K562 (cell line): Measurements from ENCODE around the gene SLC6A7. TPM values are rescaled to one million over a fixed set of nuclear protein-coding genes. Genes with fewer than 3 reads are reported as not detected.

Source experiments
- ATAC-seq: fragments of 200-7000 bp; cut with Tn5 transposase; 3 replicates; pipeline ENCODE4 v1.9.1; 2020; ENCODE audit warnings: moderate library complexity
- BruUV-seq: library from RNA; stranded (reverse); fragments of 400-500 nt; replicated peaks from 2 replicates; lab custom pipeline; 2021; lab: Mats Ljungman, UMichigan
- CTCF ChIA-PET: fragments of 300-600 bp; formaldehyde crosslinking; extraction: SDS; loops from one replicate; lab custom pipeline; 2021; ENCODE audit warnings: low intra/inter-chr PET ratio; lab: Yijun Ruan, JAX
- POLR2A ChIA-PET: fragments of 300-600, 350-650 bp; sonication (Branson Sonifier 250); formaldehyde crosslinking; extraction: SDS; loops from one replicate; lab custom pipeline; 2021; ENCODE audit warnings: antibody characterized with exemption, inconsistent platforms; lab: Yijun Ruan, JAX
- DNase-seq, 4 experiments: peaks; one replicate each; pipeline versions ENCODE4 v3.0.0 to v3.0.0-alpha.2; 2011 to 2018; ENCODE audit warnings: low spot score in 3 of 4, mixed read lengths in 3 of 4; ENCODE audit errors: extremely low read depth in 1 of 4
- FAIRE-seq: peaks from 2 replicates; lab custom pipeline; 2011; peaks lifted over from hg19 to GRCh38; lab: Jason Lieb, UNC
- H2AFZ ChIP-seq: 2 replicates; pipeline ENCODE4 v1.6.0; 2011; ENCODE audit warnings: low read depth, low read length, control low read depth, inconsistent platforms
- H3K27ac ChIP-seq: fragments of 200-600 bp; 3 replicates; pipeline ENCODE4 v1.8.0; 2011; ENCODE audit warnings: low read depth, mild to moderate bottlenecking, control low read depth, inconsistent platforms, low read length, moderate library complexity, mixed read lengths; ENCODE audit errors: extremely low read depth
- H3K27me3 ChIP-seq, 2 experiments: fragments of 300-600 bp in 1 of 2; 2 replicates in 1 of 2; 3 replicates in 1 of 2; pipeline versions ENCODE4 v1.6.0 to v1.8.0; 2011; ENCODE audit warnings: inconsistent platforms in 2 of 2, low read length in 2 of 2, mild to moderate bottlenecking in 1 of 2, mixed read lengths in 1 of 2, moderate library complexity in 1 of 2; ENCODE audit not compliant: control insufficient read depth in 2 of 2, insufficient read depth in 2 of 2
- H3K36me3 ChIP-seq: fragments of 300-600 bp; 3 replicates; pipeline ENCODE4 v1.8.0; 2011; ENCODE audit warnings: mild to moderate bottlenecking, low read length, inconsistent platforms; ENCODE audit not compliant: control insufficient read depth, insufficient read depth
- H3K4me1 ChIP-seq, 2 experiments: fragments of 200-600 bp in 1 of 2; replicated peaks in 1 of 2; 2 replicates in 1 of 2; 3 replicates in 1 of 2; pipeline versions ENCODE4 v1.5.1 to v1.8.0; 2011; ENCODE audit warnings: inconsistent platforms in 2 of 2, low read length in 2 of 2, mild to moderate bottlenecking in 1 of 2, mixed read lengths in 1 of 2, moderate library complexity in 1 of 2; ENCODE audit not compliant: control insufficient read depth in 2 of 2, insufficient read depth in 2 of 2
- H3K4me2 ChIP-seq: 2 replicates; pipeline ENCODE4 v1.6.1; 2011; ENCODE audit warnings: low read length, control low read depth, inconsistent platforms, mixed read lengths; ENCODE audit not compliant: insufficient read depth
- H3K4me3 ChIP-seq: fragments of 200-600 bp; sonication (generic), shearing (Covaris generic); 2 replicates; pipeline ENCODE4 v1.5.1; 2016; ENCODE audit warnings: control low read depth, inconsistent platforms
- H3K79me2 ChIP-seq: fragments of 200-600 bp; 3 replicates; pipeline ENCODE4 v1.8.0; 2011; ENCODE audit warnings: low read length, inconsistent platforms; ENCODE audit not compliant: control insufficient read depth, insufficient read depth
- H3K9ac ChIP-seq, 2 experiments: 2 replicates each; pipeline versions ENCODE4 v1.6.0 to v1.6.1; 2011; ENCODE audit warnings: low read depth in 2 of 2, low read length in 2 of 2, control low read depth in 1 of 2, inconsistent platforms in 1 of 2, mild to moderate bottlenecking in 1 of 2, mixed read lengths in 1 of 2; ENCODE audit not compliant: insufficient read depth in 1 of 2
- H3K9me1 ChIP-seq: one replicate; pipeline ENCODE4 v1.6.0; 2011; ENCODE audit warnings: inconsistent platforms, mild to moderate bottlenecking, low read length, moderate library complexity; ENCODE audit not compliant: control insufficient read depth, insufficient read depth
- H3K9me3 ChIP-seq: replicated peaks from 2 replicates; pipeline ENCODE4 v1.5.1; 2011; ENCODE audit warnings: low read depth, low read length, inconsistent platforms; ENCODE audit not compliant: control insufficient read depth, insufficient read depth
- H4K20me1 ChIP-seq: replicated peaks from 2 replicates; pipeline ENCODE4 v1.6.1; 2011; ENCODE audit warnings: low read length, inconsistent platforms, mixed read lengths; ENCODE audit not compliant: control insufficient read depth, insufficient read depth
- BRD4 ChIP-seq: fragments of 200-600 bp; sonication (generic); IDR thresholded peaks from 2 replicates; pipeline ENCODE4 v1.6.1; 2017; ENCODE audit warnings: inconsistent platforms
- CHAMP1 ChIP-seq: fragments of 450-650 bp; IDR thresholded peaks from 2 replicates; pipeline ENCODE4 v1.6.1; 2016; ENCODE audit warnings: mild to moderate bottlenecking
- E2F4 ChIP-seq: sonication (generic); formaldehyde crosslinking; IDR thresholded peaks from 2 replicates; pipeline ENCODE4 v1.8.0; 2022; ENCODE audit warnings: mild to moderate bottlenecking, low read depth, missing genetic modification reagents
- ETV1 ChIP-seq: fragments of 450-650 bp; conservative IDR thresholded peaks from 2 replicates; pipeline ENCODE4 v1.6.1; 2016; ENCODE audit warnings: missing genetic modification characterization, control low read depth, low read depth, missing compliant biosample characterization
- MAFF ChIP-seq: IDR thresholded peaks from 2 replicates; pipeline ENCODE4 v1.6.1; 2012; ENCODE audit warnings: low read length, improper control_type of control experiment
- MCM3 ChIP-seq: fragments of 450-650 bp; IDR thresholded peaks from 2 replicates; pipeline ENCODE4 v1.6.1; 2016
- SMAD4 ChIP-seq: fragments of 250-450 bp; sonication (Bioruptor Pico); conservative IDR thresholded peaks from 2 replicates; pipeline ENCODE4 v1.8.0; 2021; ENCODE audit warnings: inconsistent platforms, mild to moderate bottlenecking, moderate library complexity
- THAP7 ChIP-seq: fragments of 250-450 bp; sonication (Bioruptor Pico); IDR thresholded peaks from 2 replicates; pipeline ENCODE4 v1.5.0; 2021
- ZNF263 ChIP-seq: sonication (generic); formaldehyde crosslinking; IDR thresholded peaks from 2 replicates; pipeline ENCODE4 v1.8.0; 2022; ENCODE audit warnings: mild to moderate bottlenecking, missing genetic modification reagents, borderline replicate concordance
- ZNF589 ChIP-seq: fragments of 200-800 bp; sonication (Bioruptor generic); IDR thresholded peaks from 2 replicates; pipeline ENCODE4 v1.6.1; 2016; ENCODE audit warnings: low read depth, missing genetic modification characterization, missing compliant biosample characterization
- WGBS: fragments of 100-300 bp; shearing (Covaris generic); methylation state at CpG from one replicate; pipeline ENCODE4 v1.1.6; 2016; ENCODE audit warnings: low coverage, mixed read lengths; ENCODE audit not compliant: insufficient coverage; ENCODE audit errors: missing lambda C conversion rate; 5-methylcytosine and 5-hydroxymethylcytosine counted together
- in situ Hi-C: fragments of 300-500 bp; cut with MboI; formaldehyde crosslinking; loops from 4 replicates; pipeline ENCODE4 v1.15.0; 2018; ENCODE audit warnings: inconsistent platforms, mixed read lengths
- intact Hi-C: fragments of 100-400 bp; cut with micrococcal nuclease; formaldehyde crosslinking; loops from 2 replicates; pipeline ENCODE4 v1.14.2; 2022
- polyA plus RNA-seq, 8 experiments: library from polyadenylated mRNA; depleted of rRNA in 4 of 8; stranded (reverse) in 5 of 8; unstranded in 3 of 8; fragments of >200 nt; fragmentation: Nextera tagmentation in 2 of 8; fragmentation: Illumina TruSeq in 1 of 8; extraction: Ambion mirVana in 2 of 8; extraction: Trizol in 1 of 8; gene quantifications; 2 replicates each; pipeline versions ENCODE4 v1.2.1 to v1.2.3, GENCODE V29; 2011 to 2014; ENCODE audit warnings: inconsistent platforms in 1 of 8, missing spikeins in 1 of 8
- total RNA-seq, 7 experiments: library from RNA; depleted of rRNA in 6 of 7; stranded (reverse); fragments of >200 nt in 6 of 7; fragmentation: Illumina TruSeq in 2 of 7; extraction: Trizol in 2 of 7; gene quantifications; 2 replicates each; pipeline versions ENCODE4 v1.2.1 to v1.2.3, GENCODE V29; 2011 to 2021; ENCODE audit warnings: low replicate concordance in 1 of 7

Gene SLC6A7
- total and polyA plus RNA-seq, 9 of the 15 experiments (the other 6 are each of a cell fraction or from before 2014, with no cell fraction given): not detected

- H3K9ac ChIP-seq: peak overlapping the region in 1 of 2 experiments; percentile 38; a peak in 2 of 4 replicates
- DNase-seq: no peak
- WGBS: 7% methylated on average over 12 of the region's 12 CpGs
- H3K9me1 ChIP-seq: no peaks in the 10 kb centered on the region
- POLR2A ChIA-PET: interaction anchor here (0.6 to 1.0 kb wide), 2 partner anchors 9 to 15 kb away, joined by 3 read pairs; no protein-coding TSS in a partner anchor
- H3K4me2 ChIP-seq: no peak overlapping the region
- ATAC-seq: no peak
- intact Hi-C loops (no loop called here), in situ Hi-C loops (no loop called here)
- H3K27me3 ChIP-seq: peaks cover 22 to 49% of the 10 kb centered on the region in 2 experiments; a peak in 4 of 5 replicates
- peaks cover 4 to 9% of the 10 kb centered on the region in 2 experiments; a peak in 4 of 5 replicates for H3K4me1 ChIP-seq
- H3K27ac ChIP-seq: no peak overlapping the region
- FAIRE-seq: no peak
- H3K4me3 ChIP-seq: no peak overlapping the region
- no peaks in the 10 kb centered on the region for H3K36me3 ChIP-seq
- no peaks in the 10 kb centered on the region for H3K9me3 ChIP-seq
- H4K20me1 ChIP-seq: peaks cover 7% of the 10 kb centered on the region; the same call in 1 of the 2 replicates
- TF ChIP-seq SMAD4 (CRISPR knock-in tag) (no peak), MCM3 (no peak), BRD4 (no peak)
- H2AFZ ChIP-seq: no peak overlapping the region
- no peaks in the 10 kb centered on the region for H3K79me2 ChIP-seq
- CTCF ChIA-PET: no interaction called here
- BruUV-seq: no TSS peak
Observed at GRCh38 chr5:150152636-150153462, 37.0 kb upstream of the SLC6A7 start.

GRCh38 chr5:150153483-150153882 lies 36.4 kb upstream of the SLC6A7 start:
- Histone ChIP-seq H3K9me1 (no peaks in the 10 kb centered on the region), H3K4me1 (peaks cover 4 to 11% of the 10 kb centered on the region in 2 experiments; a peak in 4 of 5 replicates), H3K36me3 (no peaks in the 10 kb centered on the region), H3K4me3 (no peak overlapping the region), H3K27me3 (peaks cover 22 to 50% of the 10 kb centered on the region in 2 experiments; a peak in 4 of 5 replicates), H3K79me2 (no peaks in the 10 kb centered on the region), H3K9ac (no peak overlapping the region), H2AFZ (no peak overlapping the region), H4K20me1 (peaks cover 7% of the 10 kb centered on the region; the same call in 1 of the 2 replicates), H3K27ac (no peak overlapping the region), H3K9me3 (no peaks in the 10 kb centered on the region), H3K4me2 (no peak overlapping the region)
- CTCF ChIA-PET: no interaction called here
- in situ Hi-C loops: no loop called here
- no TSS peak for BruUV-seq
- FAIRE-seq (no peak), DNase-seq (no peak), ATAC-seq (no peak)
- POLR2A ChIA-PET: interaction anchor here (1.0 kb wide), 1 partner anchor 9 kb away, joined by 3 read pairs; no protein-coding TSS in a partner anchor
- intact Hi-C loops: no loop called here
- 11% methylated on average over 2 of the region's 2 CpGs for WGBS
- no peak for TF ChIP-seq ZNF589 (CRISPR knock-in tag)
- no peak for TF ChIP-seq CHAMP1
- no peak for TF ChIP-seq THAP7 (CRISPR knock-in tag)
- no peak for TF ChIP-seq MAFF
- no peak for TF ChIP-seq E2F4 (CRISPR knock-in tag)
- TF ChIP-seq ETV1: no peak
- no peak for TF ChIP-seq ZNF263 (CRISPR knock-in tag)
